Kasumi-1 (cell line): ENCODE data around the gene TCERG1L.

Experiments used
- DNase-seq, 2 experiments: peaks; one replicate each; lab custom pipeline; 2025; lab: John Stamatoyannopoulos, UW

Gene TCERG1L

GRCh38 chr10:131270461-131271190 is 40.9 kb downstream of the TCERG1L start:
- no peak for DNase-seq

GRCh38 chr10:131269776-131270460 is 41.6 kb downstream of the TCERG1L start:
- no peak for DNase-seq

GRCh38 chr10:131267814-131268095 is 43.8 kb downstream of the TCERG1L start:
- no peak for DNase-seq

- DNase-seq, result no peak
Measured at GRCh38 chr10:131266936-131267813, 44.3 kb downstream of the TCERG1L start.

- no peak for DNase-seq
Measured at GRCh38 chr10:131264110-131264788, 47.3 kb downstream of the TCERG1L start.

- no peak for DNase-seq
Measured at GRCh38 chr10:131261890-131262475, 49.5 kb downstream of the TCERG1L start.

GRCh38 chr10:131260452-131261211 is 50.9 kb downstream of the TCERG1L start:
- no peak for DNase-seq

GRCh38 chr10:131260031-131260430 is 51.5 kb downstream of the TCERG1L start:
- DNase-seq, result no peak

- DNase-seq, result no peak
Measured at GRCh38 chr10:131259535-131259934, 52.0 kb downstream of the TCERG1L start.

GRCh38 chr10:131258256-131258655 is 53.3 kb downstream of the TCERG1L start:
- no peak for DNase-seq

- DNase-seq, result no peak
Measured at GRCh38 chr10:131257027-131257426, 54.5 kb downstream of the TCERG1L start.

GRCh38 chr10:131254859-131255252 is 56.7 kb downstream of the TCERG1L start:
- no peak for DNase-seq

- no peak for DNase-seq
Measured at GRCh38 chr10:131253931-131254858, 57.3 kb downstream of the TCERG1L start.

GRCh38 chr10:131252567-131253276 is 58.8 kb downstream of the TCERG1L start:
- DNase-seq, result no peak

GRCh38 chr10:131251146-131251541 is 60.4 kb downstream of the TCERG1L start:
- DNase-seq, result no peak

GRCh38 chr10:131250454-131251145 is 60.9 kb downstream of the TCERG1L start:
- no peak for DNase-seq

- DNase-seq, result no peak
Measured at GRCh38 chr10:131249955-131250344, 61.6 kb downstream of the TCERG1L start.

GRCh38 chr10:131249238-131249954 is 62.1 kb downstream of the TCERG1L start:
- DNase-seq, result no peak
